Sigmoid colon (tissue), 4 donors: ENCODE measurements around the gene BBS2.

Experiments
- POLR2AphosphoS5 ChIP-seq, 4 donors: sonication (generic); formaldehyde crosslinking; IDR thresholded peaks; one replicate each; pipeline ENCODE4 v1.6.1; 2017; ENCODE audit warnings: antibody characterized with exemption in 4 of 4
- TF ChIP-seq, protein P1 (sequence below), 4 experiments: fragments of 450-650 bp in 3 of 4; fragments of 200-600 bp in 1 of 4; IDR thresholded peaks; one replicate each; pipeline ENCODE4 v1.5.1; 2016 to 2019; ENCODE audit warnings: antibody characterized with exemption in 4 of 4, mild to moderate bottlenecking in 3 of 4, moderate library complexity in 2 of 4

GRCh38 chr16:56468800-56469199 is 51.0 kb downstream of the BBS2 start:
- TF ChIP-seq, protein P1, sequence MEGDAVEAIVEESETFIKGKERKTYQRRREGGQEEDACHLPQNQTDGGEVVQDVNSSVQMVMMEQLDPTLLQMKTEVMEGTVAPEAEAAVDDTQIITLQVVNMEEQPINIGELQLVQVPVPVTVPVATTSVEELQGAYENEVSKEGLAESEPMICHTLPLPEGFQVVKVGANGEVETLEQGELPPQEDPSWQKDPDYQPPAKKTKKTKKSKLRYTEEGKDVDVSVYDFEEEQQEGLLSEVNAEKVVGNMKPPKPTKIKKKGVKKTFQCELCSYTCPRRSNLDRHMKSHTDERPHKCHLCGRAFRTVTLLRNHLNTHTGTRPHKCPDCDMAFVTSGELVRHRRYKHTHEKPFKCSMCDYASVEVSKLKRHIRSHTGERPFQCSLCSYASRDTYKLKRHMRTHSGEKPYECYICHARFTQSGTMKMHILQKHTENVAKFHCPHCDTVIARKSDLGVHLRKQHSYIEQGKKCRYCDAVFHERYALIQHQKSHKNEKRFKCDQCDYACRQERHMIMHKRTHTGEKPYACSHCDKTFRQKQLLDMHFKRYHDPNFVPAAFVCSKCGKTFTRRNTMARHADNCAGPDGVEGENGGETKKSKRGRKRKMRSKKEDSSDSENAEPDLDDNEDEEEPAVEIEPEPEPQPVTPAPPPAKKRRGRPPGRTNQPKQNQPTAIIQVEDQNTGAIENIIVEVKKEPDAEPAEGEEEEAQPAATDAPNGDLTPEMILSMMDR (IDR thresholded peaks at IDR 0.05), result no peak
- no peak for TF ChIP-seq POLR2AphosphoS5 (IDR thresholded peaks at IDR 0.05)
